GM19463 (cell line): ENCODE data around the gene SMPD3.

ENCODE experiments used
- ATAC-seq: cut with Tn5 transposase; IDR thresholded peaks from one replicate; pipeline ENCODE4 v1.9.1; 2021; ENCODE audit warnings: mild to moderate bottlenecking, moderate library complexity; ENCODE audit not compliant: unreplicated experiment

Gene SMPD3

GRCh38 chr16:68372381-68372720 is 76.0 kb downstream of the SMPD3 start:
- ATAC-seq = no peak

GRCh38 chr16:68371706-68372380 is 76.5 kb downstream of the SMPD3 start:
- no peak for ATAC-seq

- ATAC-seq = no peak
Observed at GRCh38 chr16:68371276-68371651, 77.0 kb downstream of the SMPD3 start.

- ATAC-seq = no peak
Observed at GRCh38 chr16:68370581-68371275, 77.6 kb downstream of the SMPD3 start.

GRCh38 chr16:68369697-68370580 is 78.4 kb downstream of the SMPD3 start:
- ATAC-seq = peak; percentile 71

GRCh38 chr16:68369168-68369567 is 79.1 kb downstream of the SMPD3 start:
- no peak for ATAC-seq

- no peak for ATAC-seq
Observed at GRCh38 chr16:68368301-68368888, 79.9 kb downstream of the SMPD3 start.

GRCh38 chr16:68367891-68368290 is 80.4 kb downstream of the SMPD3 start:
- no peak for ATAC-seq

GRCh38 chr16:68367440-68367839 is 80.9 kb downstream of the SMPD3 start:
- ATAC-seq = no peak

GRCh38 chr16:68367030-68367429 is 81.3 kb downstream of the SMPD3 start:
- no peak for ATAC-seq

- ATAC-seq = no peak
Observed at GRCh38 chr16:68366062-68366461, 82.2 kb downstream of the SMPD3 start.

- ATAC-seq = no peak
Observed at GRCh38 chr16:68365167-68365817, 83.0 kb downstream of the SMPD3 start.

- ATAC-seq = no peak
Observed at GRCh38 chr16:68364561-68364998, 83.7 kb downstream of the SMPD3 start.

GRCh38 chr16:68363658-68364521 is 84.4 kb downstream of the SMPD3 start:
- no peak for ATAC-seq

- no peak for ATAC-seq
Observed at GRCh38 chr16:68362947-68363657, 85.2 kb downstream of the SMPD3 start.

GRCh38 chr16:68362262-68362913 is 85.9 kb downstream of the SMPD3 start:
- no peak for ATAC-seq

- no peak for ATAC-seq
Observed at GRCh38 chr16:68361485-68361884, 86.8 kb downstream of the SMPD3 start.

GRCh38 chr16:68360956-68361355 is 87.4 kb downstream of the SMPD3 start:
- no peak for ATAC-seq

- ATAC-seq = no peak
Observed at GRCh38 chr16:68360547-68360946, 87.8 kb downstream of the SMPD3 start.
